Cortex of kidney (tissue), 1 donor: ENCODE data around the gene NEB.
"Not testable (repeated sequence)": the region's sequence is repeated elsewhere in the genome, so short reads cannot be mapped to it uniquely, and the experiment has no call there.

Experiments
- DNase-seq: peaks from one replicate; lab custom pipeline; 2025; lab: John Stamatoyannopoulos, UW

NEB gene

DNA sequence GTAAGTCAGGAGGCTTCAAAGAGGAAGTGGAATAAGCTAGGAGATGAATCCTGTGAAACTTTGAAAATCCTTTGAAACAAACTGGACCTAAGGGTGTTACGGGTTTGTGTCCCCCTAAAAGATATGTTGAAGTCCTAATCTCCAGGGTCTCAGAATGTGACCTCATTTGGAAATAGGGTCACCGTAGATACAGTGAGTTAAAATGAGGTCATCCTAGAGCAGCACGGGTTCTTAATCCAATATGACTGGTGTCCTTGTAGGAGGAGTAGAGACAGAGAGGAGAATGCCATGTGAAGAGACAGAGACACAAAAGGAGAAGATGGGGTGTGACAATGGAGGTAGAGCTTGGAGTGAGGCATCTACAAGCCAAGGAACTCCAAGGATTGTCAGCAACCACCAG lies 26.9 kb upstream of the NEB start:
- DNase-seq = no peak

- no peak for DNase-seq
Observed at GRCh38 chr2:151760139-151760650, 25.9 kb upstream of the NEB start.

- DNase-seq = no peak
Observed at GRCh38 chr2:151758744-151759143, 24.5 kb upstream of the NEB start.

DNA sequence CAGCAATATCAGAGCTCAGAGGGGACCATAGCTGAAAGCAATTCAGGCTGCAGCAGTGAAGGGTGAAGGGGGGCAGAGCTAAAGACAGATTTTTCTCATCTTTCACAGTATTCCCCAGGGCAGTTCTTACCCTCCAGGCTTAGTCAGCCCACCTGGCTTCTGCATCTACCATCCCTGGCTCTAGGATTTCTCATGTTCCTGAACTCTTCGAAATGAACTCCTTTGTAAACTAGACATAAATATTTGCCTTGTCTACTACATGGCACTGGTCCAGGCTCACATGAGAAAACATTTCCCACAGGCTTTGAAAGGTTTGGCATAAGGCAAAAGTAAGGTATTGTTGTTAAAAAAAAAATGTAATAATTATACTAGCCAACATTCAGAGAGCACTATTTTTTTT lies 23.6 kb upstream of the NEB start:
- DNase-seq = no peak

DNA sequence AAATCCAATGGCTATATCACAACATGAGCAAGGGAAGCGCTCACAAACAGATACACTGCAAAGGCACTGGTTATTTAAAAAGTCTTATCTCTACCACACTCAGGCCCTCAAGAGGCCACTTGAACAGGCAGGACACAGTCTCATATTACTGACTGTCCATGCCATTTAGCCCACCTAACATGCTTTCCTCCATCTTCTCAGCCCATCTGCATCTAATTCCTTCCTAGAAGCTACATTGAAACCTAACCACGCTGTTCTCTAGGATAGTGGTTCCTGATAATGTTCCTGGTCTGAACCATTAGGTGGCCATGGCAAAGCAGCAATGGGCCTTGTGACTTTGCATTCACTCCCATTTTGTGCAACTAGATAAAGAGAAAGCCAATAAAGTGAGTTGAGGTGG lies 22.5 kb upstream of the NEB start:
- no peak for DNase-seq

DNA sequence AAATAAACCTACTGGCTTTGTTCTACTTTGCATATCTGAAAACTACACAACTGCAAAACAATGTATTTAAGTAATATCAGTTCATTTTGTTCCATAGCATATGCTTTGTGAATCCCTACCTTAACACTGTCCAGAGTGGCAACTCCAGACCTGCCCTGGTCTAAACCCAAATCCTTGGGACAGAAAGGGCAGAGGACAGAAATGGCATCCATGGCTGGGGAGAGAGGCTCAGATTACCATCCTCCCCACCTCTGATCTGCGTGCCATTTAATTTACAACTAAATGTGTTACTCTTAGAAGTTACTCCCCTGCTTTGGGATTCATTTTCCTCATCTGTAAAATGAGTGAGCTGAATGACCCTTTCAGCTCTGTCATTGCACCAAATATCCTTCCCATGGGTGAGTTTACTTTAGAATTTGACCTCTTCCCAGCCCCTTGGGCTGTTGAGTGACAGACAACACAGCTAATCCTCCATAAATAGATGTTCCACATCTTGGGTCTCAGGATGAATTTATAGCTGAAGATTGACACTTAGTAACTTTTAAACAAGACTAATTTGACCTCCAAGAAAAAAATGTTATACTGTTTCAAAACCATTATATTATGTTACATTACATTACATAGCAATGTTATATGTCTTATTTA lies 20.1 kb upstream of the NEB start:
- DNase-seq = no peak

DNA sequence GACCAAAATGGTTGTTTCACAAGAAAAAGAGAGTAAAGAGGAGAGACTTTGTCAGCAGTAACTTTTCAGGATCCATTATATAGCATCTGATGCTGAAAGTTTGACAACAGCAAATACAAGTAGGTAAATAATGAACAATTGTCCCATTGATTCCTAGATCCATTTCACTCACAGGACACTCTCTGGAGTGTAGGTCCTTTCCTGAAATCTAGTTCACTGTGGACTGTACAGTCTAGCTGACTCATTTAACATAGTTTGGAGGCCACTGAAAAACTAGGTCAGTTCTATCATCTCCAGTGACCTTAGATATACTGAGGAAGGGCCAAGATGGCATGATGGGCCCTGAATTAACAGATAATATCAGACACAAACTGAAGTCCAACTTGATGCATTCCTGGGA lies 19.3 kb upstream of the NEB start:
- no peak for DNase-seq

- DNase-seq = not testable (repeated sequence)
Observed at GRCh38 chr2:151745261-151745660, 11.0 kb upstream of the NEB start.

DNA sequence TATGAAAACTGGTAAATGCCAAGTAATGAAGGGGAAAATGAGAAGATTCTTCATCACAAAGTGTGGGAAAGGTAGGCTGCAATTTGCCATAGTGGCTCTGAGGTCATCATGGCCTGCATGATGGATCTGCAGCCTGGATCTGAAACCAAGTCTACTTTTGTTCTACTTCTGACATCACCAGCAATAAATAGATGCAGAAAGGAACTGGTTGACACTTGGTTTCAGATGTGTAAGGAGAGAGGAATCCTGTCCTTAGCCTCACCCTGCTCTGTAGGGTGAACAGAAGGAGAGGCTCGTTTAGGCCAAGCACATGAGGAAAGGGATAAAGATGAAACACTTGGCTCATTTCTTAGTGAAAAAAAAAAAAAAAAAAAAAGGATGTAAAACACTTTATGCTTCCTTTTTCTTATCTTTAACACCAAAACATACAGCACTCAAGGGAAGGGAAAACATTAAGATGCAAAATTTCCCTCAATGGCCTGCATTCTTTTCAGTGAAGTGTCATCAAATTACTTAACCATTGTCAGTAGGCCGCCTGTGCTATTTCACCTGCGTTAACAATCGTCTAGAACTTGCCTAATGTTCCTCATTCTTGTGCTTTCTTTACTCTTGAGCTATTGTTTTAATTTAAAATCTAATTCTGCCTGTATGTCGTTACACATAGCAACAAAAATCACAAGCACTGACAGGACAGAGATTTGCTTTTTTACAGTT lies 3.9 kb downstream of the NEB start:
- DNase-seq = no peak

DNA sequence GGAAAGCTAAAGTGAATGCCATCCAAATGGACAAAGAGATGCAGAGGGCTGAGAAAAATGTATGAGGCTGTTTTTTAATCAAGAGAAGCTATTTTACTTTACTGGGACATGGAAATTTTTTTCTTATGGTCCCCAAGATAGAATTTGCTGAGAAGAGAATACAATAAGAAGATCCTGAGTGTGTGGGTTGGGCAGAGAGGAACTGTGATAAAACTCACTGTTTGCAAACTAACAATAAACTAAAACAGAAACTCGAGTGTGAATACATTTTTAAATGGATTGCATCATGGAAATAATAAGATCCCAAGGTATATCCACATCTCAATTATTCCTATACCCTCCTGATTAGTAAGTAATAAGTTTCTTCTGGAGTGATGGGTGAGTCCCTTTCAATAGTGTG lies 4.4 kb downstream of the NEB start:
- DNase-seq = no peak

GRCh38 chr2:151729415-151729811 lies 4.9 kb downstream of the NEB start:
- DNase-seq = no peak

GRCh38 chr2:151728804-151729414 lies 5.4 kb downstream of the NEB start:
- no peak for DNase-seq

DNA sequence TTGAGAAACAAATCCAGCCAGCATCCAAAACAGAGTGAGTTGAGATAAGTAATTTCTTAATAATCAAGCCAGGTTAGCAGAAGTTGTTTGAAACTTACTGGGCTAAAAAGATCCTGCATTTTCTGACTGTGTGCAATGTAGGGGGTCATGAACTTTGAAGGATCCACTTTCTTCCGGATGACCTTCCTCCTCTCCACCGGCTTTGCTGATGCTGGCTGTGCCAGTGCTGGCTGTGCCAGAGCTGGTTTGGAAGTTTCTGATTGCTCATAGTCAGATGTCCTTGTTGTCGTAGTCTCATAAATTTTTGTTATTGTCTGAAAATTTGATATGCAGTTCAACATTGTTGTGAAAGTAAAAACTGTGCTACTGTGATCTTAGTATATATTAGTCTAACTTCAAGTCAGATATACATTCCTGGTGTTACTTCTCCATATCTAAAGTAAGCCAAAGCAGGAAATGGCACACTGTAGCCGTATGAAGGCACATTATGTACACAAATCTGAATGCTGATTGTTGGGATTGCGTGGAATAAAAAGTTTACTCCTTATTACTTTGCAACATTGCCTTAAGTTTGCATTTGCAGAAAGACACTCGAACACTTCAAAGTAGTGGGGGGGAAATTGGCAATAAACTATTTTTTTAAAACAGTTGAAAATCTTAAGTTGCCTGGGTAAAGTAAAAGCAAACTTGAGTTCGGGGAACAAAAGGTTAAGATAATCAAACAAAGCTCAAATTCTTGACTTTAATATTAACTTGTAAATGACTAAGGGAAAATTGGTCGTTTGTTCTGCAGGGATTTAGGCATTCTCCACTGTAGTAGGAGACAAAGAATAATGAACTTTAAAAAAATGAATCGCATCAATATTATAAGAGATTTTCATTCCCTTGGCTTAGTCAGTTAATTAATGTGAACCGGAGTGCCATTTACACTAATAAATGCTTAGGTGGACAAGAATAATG lies 6.4 kb downstream of the NEB start:
- DNase-seq = no peak

- DNase-seq = no peak
Observed at GRCh38 chr2:151721161-151721560, 13.1 kb downstream of the NEB start.

DNA sequence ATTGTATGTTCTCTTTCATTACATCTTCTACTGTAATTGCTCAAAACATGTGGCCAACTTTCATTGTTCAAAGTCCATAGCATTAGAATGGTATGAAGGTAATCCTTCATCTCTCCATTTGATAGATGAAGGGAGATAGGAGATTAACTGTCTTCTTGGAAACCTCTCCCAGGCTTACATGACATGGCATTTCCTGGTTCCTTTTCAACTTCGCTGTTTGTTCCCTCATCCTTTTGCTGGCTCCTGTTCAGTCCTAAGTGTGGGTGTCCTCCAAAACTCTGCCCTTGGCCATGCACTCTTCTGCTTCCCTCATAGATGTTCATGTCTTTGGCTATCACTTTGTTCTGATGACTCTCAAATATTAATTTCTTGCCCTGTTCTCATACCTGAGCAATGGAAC lies 13.8 kb downstream of the NEB start:
- DNase-seq = no peak

- no peak for DNase-seq
Observed at GRCh38 chr2:151718796-151719195, 15.5 kb downstream of the NEB start.

GRCh38 chr2:151718247-151718646 lies 16.0 kb downstream of the NEB start:
- DNase-seq = no peak

GRCh38 chr2:151716721-151717120 lies 17.6 kb downstream of the NEB start:
- no peak for DNase-seq

GRCh38 chr2:151713291-151713903 lies 20.9 kb downstream of the NEB start:
- DNase-seq = no peak

DNA sequence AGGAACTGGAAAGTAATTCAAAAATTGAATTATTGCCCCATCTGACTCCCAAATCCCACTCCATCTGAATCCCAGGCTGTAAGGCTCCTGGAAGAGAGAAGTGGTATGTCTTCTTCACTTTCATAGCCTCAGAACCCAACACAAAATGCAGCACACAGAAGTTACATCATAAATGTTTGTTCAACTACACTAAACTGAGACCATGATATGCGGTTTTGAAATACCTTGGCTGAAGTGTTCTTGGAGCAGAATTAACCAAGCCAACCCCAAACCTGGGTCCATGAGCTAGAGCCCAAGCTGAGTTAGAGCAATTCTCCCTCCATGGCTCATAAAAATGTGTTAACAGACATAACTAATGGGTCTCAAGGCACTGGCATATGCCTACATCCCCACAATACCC lies 23.3 kb downstream of the NEB start:
- no peak for DNase-seq

DNA sequence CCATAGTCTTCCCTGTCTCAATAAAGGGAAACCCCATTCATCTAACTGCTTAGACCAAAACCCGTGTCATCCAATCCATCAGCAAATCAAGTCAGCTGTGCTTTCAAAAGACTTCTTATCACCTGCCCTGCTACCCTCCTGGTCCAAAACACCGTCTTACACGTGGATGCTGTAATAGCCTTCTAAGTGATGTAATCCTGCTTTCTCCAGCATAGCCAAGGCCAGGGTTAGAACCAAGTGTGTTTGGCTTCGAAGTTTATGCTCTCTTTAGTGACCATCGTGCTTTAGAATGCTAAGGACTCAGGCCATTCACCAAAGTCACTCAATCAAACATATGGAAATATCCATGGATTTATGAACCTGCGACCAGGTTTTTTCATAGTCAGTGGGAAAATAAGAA lies 25.5 kb downstream of the NEB start:
- DNase-seq = no peak

DNA sequence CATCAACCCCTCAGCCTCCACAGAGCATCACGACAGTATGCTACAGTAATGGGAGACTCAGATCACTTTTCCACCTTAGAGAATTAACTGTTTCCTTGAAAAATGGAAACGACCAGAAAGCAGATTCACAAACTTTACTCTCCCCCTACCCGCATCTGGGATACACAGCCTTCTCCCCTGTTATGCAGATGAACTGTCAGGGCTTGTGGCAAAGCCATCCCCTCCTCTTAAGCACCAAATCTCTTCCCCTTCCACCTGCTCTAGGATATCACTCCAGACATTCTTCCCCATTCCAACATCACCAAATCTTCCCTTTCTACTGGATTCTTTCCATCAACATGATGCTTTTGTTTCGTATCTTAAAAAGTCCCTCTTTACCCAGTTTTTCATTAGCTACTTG lies 26.4 kb downstream of the NEB start:
- no peak for DNase-seq
